Heart right ventricle (tissue), 16 donors: ENCODE measurements around the gene MAD2L2. TPM values are rescaled to one million over a fixed set of nuclear protein-coding genes. Genes with fewer than 3 reads are reported as not detected.
A peak's percentile ranks its signal among the peaks of the same experiment; 100 is the strongest.

Source experiments
- ATAC-seq, 8 donors: fragments of 200-7000 bp; cut with Tn5 transposase; one replicate each; pipeline ENCODE4 v1.9.1; 2020; ENCODE audit warnings: mild to moderate bottlenecking in 8 of 8, moderate library complexity in 8 of 8, moderate number of reproducible peaks in 1 of 8
- DNase-seq, 2 donors: peaks; one replicate each; pipeline ENCODE4 v3.0.0-alpha.2; 2020
- H3K27ac ChIP-seq, 10 donors: fragments of 200-600 bp; sonication (generic) in 2 of 10; one replicate each; pipeline versions ENCODE4 v1.5.0 to v1.8.0; 2020 to 2022; ENCODE audit warnings: mild to moderate bottlenecking in 3 of 10
- H3K27me3 ChIP-seq, 7 donors: fragments of 200-600 bp; one replicate each; pipeline ENCODE4 v1.8.0; 2021 to 2022; ENCODE audit warnings: mild to moderate bottlenecking in 2 of 7
- H3K36me3 ChIP-seq, 9 donors: fragments of 200-600 bp; sonication (generic) in 1 of 9; one replicate each; pipeline versions ENCODE4 v1.5.0 to v1.8.0; 2020 to 2022; ENCODE audit warnings: mild to moderate bottlenecking in 2 of 9
- H3K4me1 ChIP-seq, 9 donors: fragments of 200-600 bp; sonication (generic) in 1 of 9; one replicate each; pipeline versions ENCODE4 v1.5.0 to v1.8.0; 2020 to 2022; ENCODE audit warnings: mild to moderate bottlenecking in 4 of 9
- H3K4me3 ChIP-seq, 10 donors: fragments of 200-600 bp; sonication (generic) in 2 of 10; one replicate each; pipeline versions ENCODE4 v1.5.0 to v1.8.0; 2020 to 2022; ENCODE audit warnings: mild to moderate bottlenecking in 7 of 10, moderate library complexity in 2 of 10
- H3K9me3 ChIP-seq, 11 donors: fragments of 200-600 bp in 10 of 11; sonication (generic) in 2 of 11; one replicate each; pipeline versions ENCODE4 v1.5.0 to v1.8.0; 2013 to 2022; ENCODE audit warnings: mild to moderate bottlenecking in 2 of 11, control low read depth in 1 of 11, moderate library complexity in 1 of 11
- CTCF ChIP-seq, 9 donors: fragments of 200-600 bp; sonication (generic) in 2 of 9; IDR thresholded peaks; one replicate each; pipeline versions ENCODE4 v1.5.0 to v1.8.0; 2021 to 2022; ENCODE audit warnings: antibody characterized with exemption in 9 of 9, mild to moderate bottlenecking in 5 of 9, moderate library complexity in 1 of 9
- WGBS, 2 donors: extraction: QIAGEN DNeasy Blood & Tissue Kit; methylation state at CpG; one replicate each; pipeline ENCODE4 v1.1.7; 2013; ENCODE audit warnings: inconsistent platforms in 1 of 2; 5-methylcytosine and 5-hydroxymethylcytosine counted together
- intact Hi-C, 10 donors: fragments of 100-400 bp; cut with DNase I; formaldehyde crosslinking; loops; one replicate each; pipeline versions ENCODE4 v1.11.1 to v1.14.2; 2022
- polyA plus RNA-seq, 2 donors: library from polyadenylated mRNA; stranded (reverse); fragments of 200-250 nt; gene quantifications; one replicate each; pipeline ENCODE4 v1.2.3, GENCODE V29; 2013
- total RNA-seq, 10 donors: library from RNA; stranded (reverse); fragmentation: NEBNext Ultra II Directional in 3 of 10; extraction: Animal tissue kit (Norgen Biotek cat#: 25700) in 3 of 10; gene quantifications; one replicate each; pipeline versions ENCODE4 v1.2.1 to v1.2.4, GENCODE V29; 2021 to 2023
- donor health status: Arrhythmogenic right ventricular cardiomyopathy.
- donor health status: ischemic (EF 13 %, LVEDD 7.1; RV severe dilation, severe dysfunction).
- donor health status: healthy with polysubstance abuse.
- donor health status: DM: no; HTN: yes; CAD: no.
- donor health status: DM: no; HTN: no; CAD: no.
- donor health status: ischemic (EF 25% LVEDD 6.9; RV normal size, moderate dysfunction).
- donor health status: ischemic (EF 25% LVEDD 5.7; RV mildly dilated, moderate dysfunction).
- donor health status: healthy.
- donor health status: DM: yes; HTN: yes; CAD: no.
- donor health status: Ischemic cardiomyopathy.
- donor health status: ischemic (EF 35%, LVEDD 5.7; RV mildly dilated, moderate dysfunction).
- donor health status: nonischemic (EF 11% LVEDD 7.7; RV severe dilation, severe dysfunction).
- donor health status: DM: yes; HTN: yes; CAD: no.
- donor health status: PGD.
- donor health status: ischemic (EF 29% LVEDD 5.4; RV normal size, mild dysfunction).
- donor health status: nonischemic (EF 23%, LVEDD 6.1; RV moderate dilation, normal function).

Gene MAD2L2
- total and polyA plus RNA-seq, 12 donors, result 10.9 to 59.0 (median 17.0) TPM

GRCh38 chr1:11654137-11654938, 26.6 kb downstream of the MAD2L2 start, which contains the start of the genes FBXO2 and FBXO44:
TSS of gene FBXO2 (minus strand) at chr1:11654429. CDS start at chr1:11654340, 89 bp downstream.
TSS of gene FBXO44 (plus strand) at chr1:11654877. CDS start at chr1:11655836, 959 bp downstream.
- DNase-seq, result peak; percentile 34 to 61
- H3K27ac ChIP-seq, result peak within 1 kb of the TSS in 5 of 10 donors; percentile 15 to 66 (median 50)
- intact Hi-C loops, result loop anchor here in 3 of 10 donors (5.0 kb wide), 2 partner anchors 63 to 68 kb away; no protein-coding TSS in a partner anchor

GRCh38 chr1:11653861-11654136, 27.1 kb downstream of the MAD2L2 start:
- peaks cover 4 to 39% (median 25%) of the 10 kb centered on the region in 9 donors for H3K4me1 ChIP-seq
- intact Hi-C loops, result loop anchor here in 4 of 10 donors (2.0 to 5.0 kb wide), 3 partner anchors 64 to 69 kb away; no protein-coding TSS in a partner anchor
- H3K27me3 ChIP-seq, result peaks cover 3 to 47% (median 18%) of the 10 kb centered on the region in 7 donors
- H3K36me3 ChIP-seq, result peaks cover 0 to 20% (median 3%) of the 10 kb centered on the region in 9 donors
- H3K9me3 ChIP-seq, result no peaks in the 10 kb centered on the region
- WGBS, 2 donors, result 61% methylated on average over 7 of the region's 7 CpGs
- H3K4me3 ChIP-seq, result peak overlapping the region in 9 of 10 donors; percentile 56 to 77 (median 66)
- no peak for TF ChIP-seq CTCF (IDR thresholded peaks at IDR 0.05)
- peak overlapping the region in 1 of 10 donors; percentile 15 for H3K27ac ChIP-seq
- no peak for DNase-seq
- no peak for ATAC-seq

More at GRCh38 chr1:11654137-11654938, 26.6 kb downstream of the MAD2L2 start, which contains the start of the genes FBXO2 and FBXO44:
- H3K4me3 ChIP-seq, result peak within 1 kb of the TSS; percentile 33 to 77 (median 66)
- no peaks in the 10 kb centered on the region for H3K9me3 ChIP-seq
- H3K4me1 ChIP-seq, result peaks cover 4 to 34% (median 20%) of the 10 kb centered on the region in 9 donors
- TF ChIP-seq CTCF (IDR thresholded peaks at IDR 0.05), result no peak
- H3K36me3 ChIP-seq, result peaks cover 0 to 24% (median 3%) of the 10 kb centered on the region in 9 donors
- peaks cover 3 to 42% (median 15%) of the 10 kb centered on the region in 7 donors for H3K27me3 ChIP-seq
- WGBS, 2 donors, result 2 to 4% methylated on average over 80 to 94 of the region's 94 CpGs
- ATAC-seq, result peak; percentile 23 to 82 (median 58)

- Histone ChIP-seq H3K27ac (peak overlapping the region in 1 of 10 donors; percentile 15), H3K27me3 (peaks cover 3 to 51% (median 20%) of the 10 kb centered on the region in 7 donors), H3K4me1 (peaks cover 4 to 44% (median 30%) of the 10 kb centered on the region in 9 donors), H3K36me3 (peaks cover 0 to 15% (median 0%) of the 10 kb centered on the region in 9 donors), H3K4me3 (no peak overlapping the region), H3K9me3 (no peaks in the 10 kb centered on the region)
- WGBS, 2 donors, result 71 to 76% methylated on average over 17 of the region's 17 CpGs
- no peak for TF ChIP-seq CTCF (IDR thresholded peaks at IDR 0.05)
- DNase-seq (no peak), ATAC-seq (no peak)
- intact Hi-C loops, result loop anchor here in 4 of 10 donors (2.0 to 5.0 kb wide), 3 partner anchors 64 to 69 kb away; no protein-coding TSS in a partner anchor
Measured at GRCh38 chr1:11653101-11653860, 27.7 kb downstream of the MAD2L2 start.
